GM12874 (cell line): ENCODE measurements around the gene ZNF503.

Source experiments
- CTCF ChIP-seq: IDR thresholded peaks from 2 replicates; pipeline ENCODE4 v1.5.1; 2011; ENCODE audit warnings: low read depth, mild to moderate bottlenecking, control low read depth, low read length, moderate library complexity; ENCODE audit not compliant: insufficient read depth

ZNF503 gene

GRCh38 chr10:75431180-75432111, 29.9 kb upstream of the ZNF503 start, which contains the start of gene LRMDA:
TSS of gene LRMDA (plus strand) at chr10:75431624.
- no peak for TF ChIP-seq CTCF

- no peak for TF ChIP-seq CTCF
These were observed 28.6 kb upstream of the ZNF503 start for GRCh38 chr10:75430000-75430763.

GRCh38 chr10:75429159-75429827, 27.7 kb upstream of the ZNF503 start:
- no peak for TF ChIP-seq CTCF

- no peak for TF ChIP-seq CTCF
These were observed 27.0 kb upstream of the ZNF503 start for GRCh38 chr10:75428434-75429158.

- TF ChIP-seq CTCF = no peak
These were observed 26.4 kb upstream of the ZNF503 start for GRCh38 chr10:75427951-75428350.

GRCh38 chr10:75426880-75427279, 25.3 kb upstream of the ZNF503 start:
- no peak for TF ChIP-seq CTCF
